Duodenal mucosa (tissue), 2 donors: ENCODE data around the gene HEPN1.

ENCODE experiments used
- H3K27ac ChIP-seq: one replicate; pipeline ENCODE4 v1.7.0; 2013; ENCODE audit warnings: low read depth, low read length
- H3K27me3 ChIP-seq, 2 donors: one replicate each; pipeline ENCODE4 v1.7.0; 2013; ENCODE audit warnings: low read length in 2 of 2, control low read depth in 1 of 2; ENCODE audit not compliant: insufficient read depth in 2 of 2, control insufficient read depth in 1 of 2
- H3K36me3 ChIP-seq, 2 donors: one replicate each; pipeline ENCODE4 v1.7.0; 2013; ENCODE audit warnings: low read length in 2 of 2, control low read depth in 1 of 2; ENCODE audit not compliant: insufficient read depth in 2 of 2, control insufficient read depth in 1 of 2
- H3K4me1 ChIP-seq, 2 donors: one replicate each; pipeline ENCODE4 v1.7.0; 2013; ENCODE audit warnings: low read length in 2 of 2, control low read depth in 1 of 2; ENCODE audit not compliant: insufficient read depth in 2 of 2, control insufficient read depth in 1 of 2
- H3K4me3 ChIP-seq, 2 donors: one replicate each; pipeline ENCODE4 v1.7.0; 2013; ENCODE audit warnings: low read length in 2 of 2, low read depth in 1 of 2
- H3K9ac ChIP-seq, 2 donors: one replicate each; pipeline ENCODE4 v1.7.0; 2013; ENCODE audit warnings: low read length in 2 of 2, low read depth in 1 of 2
- H3K9me3 ChIP-seq, 2 donors: one replicate each; pipeline ENCODE4 v1.7.0; 2013; ENCODE audit warnings: low read length in 2 of 2, control low read depth in 1 of 2; ENCODE audit not compliant: control insufficient read depth in 1 of 2

Gene HEPN1

GRCh38 chr11:124876818-124877630, 42.0 kb upstream of the HEPN1 start:
- Histone ChIP-seq H3K9me3 (no peaks in the 10 kb centered on the region), H3K4me1 (peaks cover 11 to 12% of the 10 kb centered on the region in 2 donors), H3K27me3 (peaks cover 25 to 28% of the 10 kb centered on the region in 2 donors), H3K36me3 (no peaks in the 10 kb centered on the region), H3K4me3 (peak overlapping the region; percentile 84 to 87), H3K9ac (peak overlapping the region; percentile 71 to 86), H3K27ac (no peak overlapping the region)

GRCh38 chr11:124877631-124877909, 41.5 kb upstream of the HEPN1 start:
- Histone ChIP-seq H3K9me3 (no peaks in the 10 kb centered on the region), H3K27ac (no peak overlapping the region), H3K4me3 (peak overlapping the region in 1 of 2 donors; percentile 84), H3K9ac (peak overlapping the region; percentile 71 to 86), H3K4me1 (peaks cover 16 to 18% of the 10 kb centered on the region in 2 donors), H3K36me3 (no peaks in the 10 kb centered on the region), H3K27me3 (peaks cover 19 to 23% of the 10 kb centered on the region in 2 donors)

GRCh38 chr11:124877910-124878758, 40.9 kb upstream of the HEPN1 start:
- Histone ChIP-seq H3K27ac (no peak overlapping the region), H3K4me1 (peaks cover 21 to 23% of the 10 kb centered on the region in 2 donors), H3K36me3 (no peaks in the 10 kb centered on the region), H3K4me3 (peak overlapping the region in 1 of 2 donors; percentile 84), H3K9me3 (no peaks in the 10 kb centered on the region), H3K27me3 (peaks cover 14 to 17% of the 10 kb centered on the region in 2 donors), H3K9ac (peak overlapping the region in 1 of 2 donors; percentile 71)

GRCh38 chr11:124878759-124879492, 40.1 kb upstream of the HEPN1 start:
- H3K27me3 ChIP-seq: peaks cover 8 to 11% of the 10 kb centered on the region in 2 donors
- H3K9me3 ChIP-seq: no peaks in the 10 kb centered on the region
- H3K4me1 ChIP-seq: peaks cover 21 to 23% of the 10 kb centered on the region in 2 donors
- no peaks in the 10 kb centered on the region for H3K36me3 ChIP-seq
- no peak overlapping the region for H3K4me3 ChIP-seq
- no peak overlapping the region for H3K27ac ChIP-seq
- H3K9ac ChIP-seq: no peak overlapping the region

GRCh38 chr11:124879493-124880289, 39.4 kb upstream of the HEPN1 start:
- peaks cover 21 to 23% of the 10 kb centered on the region in 2 donors for H3K4me1 ChIP-seq
- no peaks in the 10 kb centered on the region for H3K9me3 ChIP-seq
- peaks cover 4 to 8% of the 10 kb centered on the region in 2 donors for H3K27me3 ChIP-seq
- no peaks in the 10 kb centered on the region for H3K36me3 ChIP-seq
- H3K4me3 ChIP-seq: no peak overlapping the region
- no peak overlapping the region for H3K27ac ChIP-seq
- H3K9ac ChIP-seq: no peak overlapping the region

GRCh38 chr11:124880290-124880611, 38.8 kb upstream of the HEPN1 start:
- Histone ChIP-seq H3K36me3 (no peaks in the 10 kb centered on the region), H3K9ac (no peak overlapping the region), H3K4me3 (no peak overlapping the region), H3K4me1 (peaks cover 21 to 23% of the 10 kb centered on the region in 2 donors), H3K27me3 (peaks cover 2 to 3% of the 10 kb centered on the region in 2 donors), H3K27ac (no peak overlapping the region), H3K9me3 (no peaks in the 10 kb centered on the region)

- no peaks in the 10 kb centered on the region for H3K9me3 ChIP-seq
- no peak overlapping the region for H3K9ac ChIP-seq
- no peaks in the 10 kb centered on the region for H3K27me3 ChIP-seq
- peaks cover 15 to 19% of the 10 kb centered on the region in 2 donors for H3K4me1 ChIP-seq
- H3K27ac ChIP-seq: no peak overlapping the region
- no peak overlapping the region for H3K4me3 ChIP-seq
- H3K36me3 ChIP-seq: no peaks in the 10 kb centered on the region
These were observed 38.1 kb upstream of the HEPN1 start for GRCh38 chr11:124880958-124881357.

GRCh38 chr11:124882339-124883071, 36.5 kb upstream of the HEPN1 start:
- Histone ChIP-seq H3K9ac (no peak overlapping the region), H3K4me1 (peaks cover 11 to 14% of the 10 kb centered on the region in 2 donors), H3K27ac (no peak overlapping the region), H3K9me3 (no peaks in the 10 kb centered on the region), H3K27me3 (no peaks in the 10 kb centered on the region), H3K36me3 (no peaks in the 10 kb centered on the region), H3K4me3 (no peak overlapping the region)

- Histone ChIP-seq H3K27ac (no peak overlapping the region), H3K36me3 (no peaks in the 10 kb centered on the region), H3K9ac (no peak overlapping the region), H3K9me3 (no peaks in the 10 kb centered on the region), H3K4me1 (peaks cover 15 to 16% of the 10 kb centered on the region in 2 donors), H3K27me3 (no peaks in the 10 kb centered on the region), H3K4me3 (no peak overlapping the region)
These were observed 34.7 kb upstream of the HEPN1 start for GRCh38 chr11:124884340-124884739.
